M059J (cell line): ENCODE data around the gene EMC10. TPM values are rescaled to one million over a fixed set of nuclear protein-coding genes. Genes with fewer than 3 reads are reported as not detected.
A peak's percentile ranks its signal among the peaks of the same experiment; 100 is the strongest.

Experiments
- DNase-seq: peaks from one replicate; pipeline ENCODE4 v3.0.0-alpha.2; 2012; ENCODE audit warnings: low read depth
- total RNA-seq: library from RNA; depleted of rRNA; stranded (reverse); fragments of >200 nt; shearing (Covaris generic); gene quantifications from 2 replicates; pipeline ENCODE4 v1.2.3, GENCODE V29; 2014

The EMC10 gene
- total RNA-seq, 1 experiment from 2014 or later, result 68.1 TPM

DNA sequence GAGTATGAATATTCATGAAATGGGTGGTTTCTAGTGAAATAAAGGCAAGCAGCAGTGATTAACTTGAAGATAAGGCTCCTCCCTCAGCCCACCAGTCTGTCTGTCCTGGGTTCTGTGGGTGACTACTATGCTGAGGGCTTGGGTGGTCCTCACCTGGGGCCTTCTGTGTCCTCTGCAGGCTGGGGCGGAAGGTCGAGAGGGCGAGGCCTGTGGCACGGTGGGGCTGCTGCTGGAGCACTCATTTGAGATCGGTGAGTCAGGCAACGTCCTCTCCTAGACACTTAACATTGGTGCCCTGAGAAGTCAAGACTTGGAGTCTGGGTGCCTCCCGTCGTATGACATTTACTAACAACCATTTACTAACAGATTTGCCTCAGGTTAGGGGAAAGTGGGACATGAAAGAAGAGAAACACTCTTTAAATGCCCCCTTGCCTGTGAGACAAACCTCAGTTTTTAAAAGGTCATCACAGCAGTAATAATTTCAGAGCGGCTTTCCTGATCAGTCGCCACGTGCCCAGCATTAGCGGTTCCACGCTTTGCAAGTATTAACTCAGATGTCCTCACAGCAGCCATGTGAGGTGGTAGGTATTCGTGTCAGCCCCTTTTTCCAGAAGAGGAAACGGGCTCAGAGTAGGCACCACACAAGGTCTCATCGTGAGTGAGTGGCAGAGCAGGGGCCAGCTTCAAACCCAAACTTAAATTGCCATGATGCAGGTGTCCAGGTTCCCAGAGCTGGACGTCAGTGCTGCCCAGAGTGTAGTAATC lies 1.6 kb downstream of the EMC10 start:
- DNase-seq, result no peak

DNA sequence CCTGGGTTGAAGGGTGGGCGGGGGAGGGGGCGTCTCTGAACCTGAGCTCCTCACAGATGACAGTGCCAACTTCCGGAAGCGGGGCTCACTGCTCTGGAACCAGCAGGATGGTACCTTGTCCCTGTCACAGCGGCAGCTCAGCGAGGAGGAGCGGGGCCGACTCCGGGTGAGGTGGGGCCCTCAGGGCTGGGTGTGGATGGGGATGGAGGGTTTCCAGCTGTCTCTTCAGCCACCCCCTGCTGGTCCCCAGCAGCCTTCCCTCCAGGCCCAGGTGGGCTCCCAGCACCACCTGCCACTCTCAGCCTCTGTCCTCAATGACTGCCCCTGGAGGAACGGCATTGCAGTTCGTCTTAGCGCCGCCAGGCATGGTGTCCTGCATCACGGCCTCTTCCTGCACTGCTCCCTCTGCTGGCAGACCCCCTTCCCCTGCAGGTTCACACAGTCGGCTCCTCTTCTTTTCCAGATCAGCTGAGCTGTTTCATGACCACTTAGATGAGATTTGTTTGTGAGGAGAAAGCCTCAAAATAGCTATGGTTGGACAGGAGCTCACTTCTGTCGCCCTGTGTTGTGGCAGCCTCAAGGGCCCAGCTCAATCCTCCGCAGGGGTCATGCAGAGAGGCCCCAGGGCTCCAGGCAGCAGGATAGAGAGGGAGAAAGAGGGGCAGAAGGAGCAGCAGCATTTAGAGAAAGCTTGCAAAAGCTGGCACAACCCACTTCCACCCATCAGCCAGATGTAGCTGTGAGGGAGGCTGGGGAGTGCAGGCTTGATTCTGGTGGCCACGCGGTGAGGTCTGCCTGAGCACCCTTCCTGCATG lies 2.8 kb downstream of the EMC10 start:
- DNase-seq, result peak; percentile 31

DNA sequence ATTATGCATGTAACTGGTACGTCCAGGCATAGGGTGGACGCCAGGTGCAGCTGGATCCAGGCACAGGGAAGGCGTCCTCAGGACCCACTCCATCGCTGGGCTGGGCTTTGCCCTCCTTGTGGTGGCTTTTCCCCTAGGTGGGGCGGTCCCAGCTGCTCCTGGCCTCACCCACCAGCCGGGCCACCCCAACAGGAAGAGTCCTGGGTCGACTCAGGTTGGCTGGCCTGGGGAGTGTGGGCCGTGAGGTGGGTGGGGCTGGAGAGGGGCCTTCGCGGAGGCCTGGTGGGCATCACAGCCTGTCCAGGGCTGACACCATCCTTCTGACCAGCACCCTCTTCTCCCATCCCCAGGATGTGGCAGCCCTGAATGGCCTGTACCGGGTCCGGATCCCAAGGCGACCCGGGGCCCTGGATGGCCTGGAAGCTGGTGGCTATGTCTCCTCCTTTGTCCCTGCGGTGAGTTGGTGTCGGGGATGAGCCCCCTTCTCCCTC lies 3.5 kb downstream of the EMC10 start:
- DNase-seq, result no peak

DNA sequence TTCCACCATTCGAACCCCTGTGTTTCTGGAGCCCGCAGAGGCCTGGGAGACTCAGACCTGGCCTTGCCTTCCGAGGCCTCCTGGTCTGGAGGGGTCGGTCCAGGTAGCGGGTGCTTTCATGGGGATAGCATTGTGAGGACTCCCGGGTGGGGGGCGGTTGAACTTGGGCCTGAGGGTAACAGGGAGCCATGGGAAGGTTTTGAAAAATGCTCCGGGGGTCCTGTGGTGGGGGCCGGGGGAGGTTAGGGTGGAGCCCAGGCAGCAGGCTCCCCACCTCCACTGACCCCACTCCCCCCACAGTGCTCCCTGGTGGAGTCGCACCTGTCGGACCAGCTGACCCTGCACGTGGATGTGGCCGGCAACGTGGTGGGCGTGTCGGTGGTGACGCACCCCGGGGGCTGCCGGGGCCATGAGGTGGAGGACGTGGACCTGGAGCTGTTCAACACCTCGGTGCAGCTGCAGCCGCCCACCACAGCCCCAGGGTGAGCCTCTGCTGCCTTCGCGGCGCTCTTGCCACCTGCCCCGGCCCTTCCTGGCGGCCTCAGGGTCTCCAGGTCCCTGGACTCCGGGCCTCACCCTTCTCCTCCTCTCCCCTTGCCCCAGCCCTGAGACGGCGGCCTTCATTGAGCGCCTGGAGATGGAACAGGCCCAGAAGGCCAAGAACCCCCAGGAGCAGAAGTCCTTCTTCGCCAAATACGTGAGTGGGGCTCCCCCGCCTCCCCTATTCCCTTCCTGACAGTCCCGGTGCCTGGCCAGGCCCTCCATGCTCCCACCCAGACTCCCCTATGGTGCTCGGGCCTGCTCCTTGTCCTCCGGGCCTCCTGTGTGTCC lies 4.2 kb downstream of the EMC10 start:
- DNase-seq, result no peak

DNA sequence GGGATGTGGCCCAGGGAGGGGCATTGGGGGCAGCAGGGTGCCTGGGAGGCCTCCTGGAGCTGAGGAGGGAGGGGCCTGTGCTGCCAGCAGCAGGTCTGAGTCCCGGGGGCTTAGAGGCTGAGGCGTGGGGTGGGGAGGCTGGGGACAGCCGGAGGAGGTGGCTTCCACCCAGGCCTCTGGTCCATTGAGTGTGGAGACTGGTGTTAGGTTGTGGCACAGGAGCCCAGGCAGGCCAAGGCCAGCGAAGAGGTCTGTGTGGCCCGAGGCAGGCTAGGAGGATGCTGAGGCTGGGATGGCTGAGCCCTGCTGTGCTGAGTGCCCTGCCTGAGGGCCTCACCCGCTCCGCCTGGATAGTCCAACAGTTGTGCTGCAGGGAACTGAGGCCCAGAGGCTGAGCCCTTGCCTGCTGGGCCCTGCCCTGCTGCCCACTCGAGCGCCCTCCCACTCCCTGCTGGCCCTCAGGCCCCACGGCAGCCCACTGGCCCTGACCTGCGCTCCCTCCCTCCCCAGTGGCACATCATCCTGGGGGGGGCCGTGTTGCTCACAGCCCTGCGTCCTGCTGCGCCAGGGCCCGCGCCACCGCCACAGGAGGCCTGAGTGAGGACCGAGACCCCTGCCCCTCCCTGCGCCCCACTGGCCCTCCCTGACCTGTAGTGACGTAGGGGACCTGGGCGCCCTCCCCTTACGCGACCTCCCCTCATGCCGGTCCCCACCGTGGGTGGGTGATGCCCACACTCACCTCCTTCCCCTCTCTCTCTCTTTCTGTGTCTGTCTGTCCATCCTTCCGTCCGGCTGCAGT lies 5.2 kb downstream of the EMC10 start:
- no peak for DNase-seq

DNA sequence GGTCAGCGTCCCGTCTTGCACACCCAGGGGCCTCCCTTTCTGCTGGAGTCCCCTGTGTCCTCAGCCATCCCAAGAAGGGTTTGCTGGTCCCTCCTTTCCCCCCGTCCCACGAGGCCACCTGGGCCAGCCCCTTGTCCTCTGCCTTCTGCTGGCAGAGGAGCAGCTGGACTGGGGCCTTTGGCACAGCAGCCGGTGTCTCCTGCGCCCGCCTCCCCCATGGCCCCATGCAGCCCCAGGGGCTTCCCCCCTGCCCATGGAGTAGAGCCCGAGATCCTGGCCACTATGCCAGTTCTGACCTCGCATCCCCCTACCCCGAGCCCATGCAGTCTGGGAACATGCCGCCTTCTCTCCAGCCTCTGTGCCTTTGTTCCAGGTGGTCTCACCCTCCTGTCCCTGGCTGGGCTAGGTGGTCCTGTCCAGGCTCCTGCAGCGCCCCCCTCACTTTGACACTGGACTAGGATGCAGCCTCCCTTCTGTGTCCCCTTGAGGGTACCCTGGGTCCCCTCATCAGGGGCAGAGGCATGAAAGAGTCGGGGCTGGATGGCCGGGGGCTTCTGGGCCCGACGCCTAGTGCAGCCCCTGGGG lies 6.1 kb downstream of the EMC10 start:
- no peak for DNase-seq

DNA sequence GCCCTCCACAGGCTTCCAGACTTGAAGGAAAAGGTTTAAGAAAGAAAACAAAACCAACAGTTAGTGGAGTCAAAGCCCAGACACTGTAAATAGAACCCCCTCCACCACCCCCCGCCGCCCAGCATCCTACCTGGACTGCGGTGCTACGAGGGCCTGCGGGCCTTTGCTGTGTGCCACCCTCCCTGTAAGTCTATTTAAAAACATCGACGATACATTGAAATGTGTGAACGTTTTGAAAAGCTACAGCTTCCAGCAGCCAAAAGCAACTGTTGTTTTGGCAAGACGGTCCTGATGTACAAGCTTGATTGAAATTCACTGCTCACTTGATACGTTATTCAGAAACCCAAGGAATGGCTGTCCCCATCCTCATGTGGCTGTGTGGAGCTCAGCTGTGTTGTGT lies 6.6 kb downstream of the EMC10 start:
- no peak for DNase-seq

DNA sequence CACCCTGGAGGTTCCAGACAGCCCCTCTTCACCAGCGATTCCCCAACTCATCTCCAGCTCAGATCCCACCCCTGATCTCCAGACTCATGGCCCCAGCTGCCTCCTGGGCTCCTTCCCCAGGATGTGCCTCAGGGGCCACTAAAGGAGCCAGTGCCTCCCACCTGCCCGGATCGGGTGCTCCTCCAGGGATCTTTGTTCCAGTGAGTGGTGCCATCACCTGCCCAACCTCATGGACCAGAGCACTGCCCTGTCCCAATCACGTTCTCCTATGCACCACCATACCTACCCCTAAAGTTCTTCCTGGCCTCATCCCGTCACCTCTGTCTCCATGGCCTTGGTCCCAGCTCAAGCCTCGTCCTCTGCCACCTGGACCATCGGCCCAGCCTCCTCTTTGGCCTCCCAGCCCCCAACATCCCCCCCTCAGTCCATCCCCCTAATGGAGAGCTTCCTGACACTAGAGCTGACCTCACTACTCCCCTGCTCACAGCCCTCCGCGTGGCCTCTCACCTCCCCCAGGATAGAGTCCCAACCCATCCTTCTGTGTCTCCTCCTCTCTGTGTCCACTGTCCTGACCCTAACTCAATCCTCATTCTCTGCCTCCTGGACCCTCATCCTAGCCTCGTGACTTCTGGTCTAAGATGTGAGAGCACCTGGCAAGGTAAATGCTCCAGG lies 9.1 kb downstream of the EMC10 start:
- DNase-seq, result no peak

DNA sequence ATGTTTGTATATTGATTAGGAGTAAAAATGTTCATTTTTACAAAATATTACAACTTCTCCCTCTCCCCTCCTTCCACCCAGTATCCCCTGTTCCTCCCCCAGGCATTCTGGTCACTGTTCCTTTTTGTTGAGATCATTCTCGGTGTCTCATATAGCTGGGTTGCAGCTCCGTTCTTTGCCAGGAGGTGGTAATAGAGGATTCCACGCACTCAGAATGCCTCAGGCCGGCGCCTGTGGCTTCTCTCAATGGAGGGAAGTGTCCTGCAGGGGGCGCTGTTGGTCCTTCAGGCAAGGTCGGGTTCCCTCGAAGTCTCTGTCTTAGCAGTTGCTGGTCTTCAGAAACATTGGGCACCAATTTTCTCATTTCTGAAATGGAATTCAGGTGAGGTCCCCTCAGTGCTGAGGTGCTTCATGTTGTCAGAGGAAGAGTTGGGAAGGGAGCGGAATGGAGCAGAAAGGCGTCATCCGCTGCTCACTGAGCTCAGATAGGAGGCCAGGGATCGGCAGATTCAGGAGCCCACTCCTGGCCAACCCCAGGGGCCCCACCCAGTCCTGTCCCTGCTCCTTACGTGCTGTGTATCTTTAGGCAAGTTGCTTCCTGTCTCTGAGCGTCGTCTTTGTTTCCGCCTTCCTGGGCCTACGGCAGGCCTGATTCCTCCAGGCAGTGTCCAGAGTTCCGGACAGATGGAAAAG lies 10.7 kb downstream of the EMC10 start:
- peak; percentile 25 for DNase-seq

DNA sequence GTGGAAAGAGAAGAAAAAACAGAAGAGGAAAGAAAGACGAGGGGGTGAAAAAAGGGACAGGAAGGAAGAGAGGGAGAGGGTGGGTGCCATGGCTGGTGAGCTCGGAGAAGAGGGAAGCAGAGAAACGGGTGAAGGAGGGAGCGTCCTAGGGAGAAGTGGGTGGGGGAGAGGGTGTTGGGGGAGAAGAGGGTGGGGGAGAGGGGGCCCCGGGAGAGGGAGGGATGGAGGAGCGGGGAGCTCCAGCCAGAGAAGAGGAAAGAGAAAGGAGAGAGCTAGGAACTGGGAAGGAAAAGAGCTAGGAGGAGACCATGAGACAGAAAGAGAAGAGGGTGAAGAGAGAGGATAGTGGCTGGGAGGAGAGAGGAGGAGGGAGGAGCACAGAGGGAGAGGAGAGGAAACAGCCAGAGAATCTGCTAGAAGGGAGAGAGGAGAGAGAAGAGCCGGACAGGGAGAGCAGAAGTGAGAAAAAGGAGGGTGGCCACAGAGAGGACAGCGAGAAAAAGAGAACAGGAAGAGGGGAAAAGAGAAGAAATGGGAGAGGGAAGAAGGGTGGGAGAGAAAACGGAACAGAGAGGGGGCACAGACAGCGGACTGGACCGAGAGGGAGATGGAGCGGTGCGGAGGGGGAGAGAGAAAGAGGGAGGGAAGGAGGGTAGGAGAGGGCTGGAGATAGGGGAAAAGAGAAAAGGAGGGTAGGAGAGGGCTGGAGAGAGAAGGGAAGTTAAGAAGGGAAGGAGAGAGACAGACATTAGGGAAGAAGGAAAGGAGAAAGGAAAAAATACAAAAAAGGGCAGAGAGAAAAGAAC lies 12.3 kb downstream of the EMC10 start:
- no peak for DNase-seq

DNA sequence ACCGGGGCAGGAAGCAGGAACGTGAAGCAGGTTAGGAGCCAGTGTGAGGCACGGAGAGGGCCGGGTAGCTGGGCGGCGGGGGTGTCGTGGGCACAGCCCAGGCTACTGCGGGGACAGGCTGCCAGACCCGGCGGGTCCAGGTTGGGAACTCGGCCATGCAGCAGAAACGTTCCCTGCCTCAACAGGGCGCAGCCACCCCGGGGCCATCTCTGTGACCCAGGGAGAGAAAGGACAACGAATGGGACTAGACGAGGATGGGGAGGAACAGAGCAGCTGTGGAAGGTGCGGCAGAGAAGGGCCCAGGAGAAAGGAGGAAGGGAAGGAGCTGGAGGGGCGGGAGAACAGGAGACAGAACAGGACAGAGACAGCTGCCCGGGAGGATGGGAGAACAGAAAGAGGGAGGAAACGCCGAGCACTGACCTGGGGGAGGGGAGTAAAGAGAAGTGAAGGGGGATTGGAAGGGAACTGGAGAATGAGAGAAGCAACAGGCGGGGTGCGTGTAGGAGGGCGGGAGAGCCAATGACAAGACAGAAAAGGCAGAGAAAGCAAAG lies 13.2 kb downstream of the EMC10 start:
- no peak for DNase-seq

DNA sequence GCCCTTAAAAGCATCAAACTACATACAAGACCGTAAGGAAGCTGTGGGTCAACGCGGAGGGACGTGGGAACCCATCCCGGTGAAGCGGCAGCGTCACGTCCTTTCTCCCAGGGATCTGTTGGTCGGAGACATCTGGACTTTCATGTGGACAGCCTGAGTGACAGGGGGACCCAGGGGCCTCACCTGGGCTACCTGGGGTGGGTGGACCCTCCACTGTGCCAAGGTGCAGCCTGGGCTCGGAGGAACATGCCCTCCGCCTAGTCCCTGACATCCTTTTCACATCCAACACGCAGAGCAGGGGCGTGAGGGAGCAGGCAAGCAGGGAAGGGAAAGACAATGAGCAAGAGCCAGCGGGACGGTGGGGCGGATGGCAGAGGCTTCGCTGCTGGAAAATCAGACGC lies 14.1 kb downstream of the EMC10 start:
- DNase-seq, result no peak

DNA sequence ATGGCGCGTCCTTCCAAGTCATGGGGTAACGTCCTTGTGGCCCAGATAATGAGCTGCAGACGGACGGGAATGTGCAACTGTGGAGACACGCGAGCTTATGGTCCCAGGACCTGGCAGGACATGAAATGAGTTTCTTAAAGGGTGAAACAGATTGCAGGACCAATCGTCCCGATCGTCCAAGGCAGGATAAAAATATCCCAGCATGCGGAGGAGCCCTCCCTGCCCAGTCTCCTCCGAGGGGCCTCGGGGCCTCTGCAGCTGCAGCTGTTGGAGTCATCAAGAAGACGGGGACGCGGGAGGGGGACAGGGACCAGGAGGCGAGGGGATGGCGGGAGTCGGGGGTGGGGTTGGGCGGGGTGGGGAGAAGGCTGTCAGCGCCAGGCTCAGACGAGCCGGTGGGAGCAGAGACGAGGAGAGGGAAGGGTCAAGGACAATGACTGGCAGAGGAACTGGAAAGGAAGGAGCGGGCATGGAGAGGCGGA lies 14.7 kb downstream of the EMC10 start:
- DNase-seq, result no peak

DNA sequence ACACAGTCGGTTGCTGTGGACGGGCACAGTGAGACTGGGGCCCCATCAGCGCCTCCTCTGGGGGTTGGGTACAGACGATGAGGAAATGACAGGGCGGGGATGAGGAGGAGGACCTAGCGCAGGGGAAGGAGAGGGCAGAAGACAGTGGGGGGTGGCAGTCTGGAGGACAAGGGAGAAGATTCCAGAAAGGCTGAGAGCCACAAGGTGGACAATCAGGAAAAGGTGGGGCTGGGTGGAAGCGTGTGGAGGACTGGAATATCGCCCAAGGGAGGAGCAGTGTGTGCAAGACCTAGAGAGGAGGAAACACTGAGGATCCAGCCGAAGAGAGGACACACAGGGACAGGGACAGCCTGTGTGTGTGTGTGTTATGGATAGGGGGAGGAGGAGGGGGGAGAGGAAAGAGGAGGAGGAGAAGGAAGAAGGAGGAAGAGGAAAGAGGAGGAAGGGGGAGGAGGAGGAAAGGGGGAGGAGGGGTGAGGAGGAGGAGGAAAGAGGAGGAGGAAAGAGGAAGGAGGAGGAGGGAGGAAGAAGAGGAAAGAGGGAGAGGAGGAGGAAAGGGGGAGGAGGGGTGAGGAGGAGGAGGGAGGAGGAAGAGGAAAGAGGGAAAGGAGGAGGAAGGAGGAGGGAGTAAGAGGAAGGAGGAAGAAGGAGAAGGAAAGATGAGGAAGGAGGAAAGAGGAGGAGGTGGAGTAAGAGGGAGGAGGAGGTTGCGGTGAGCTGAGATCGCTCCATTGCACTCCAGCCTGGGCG lies 16.2 kb downstream of the EMC10 start:
- DNase-seq, result no peak

DNA sequence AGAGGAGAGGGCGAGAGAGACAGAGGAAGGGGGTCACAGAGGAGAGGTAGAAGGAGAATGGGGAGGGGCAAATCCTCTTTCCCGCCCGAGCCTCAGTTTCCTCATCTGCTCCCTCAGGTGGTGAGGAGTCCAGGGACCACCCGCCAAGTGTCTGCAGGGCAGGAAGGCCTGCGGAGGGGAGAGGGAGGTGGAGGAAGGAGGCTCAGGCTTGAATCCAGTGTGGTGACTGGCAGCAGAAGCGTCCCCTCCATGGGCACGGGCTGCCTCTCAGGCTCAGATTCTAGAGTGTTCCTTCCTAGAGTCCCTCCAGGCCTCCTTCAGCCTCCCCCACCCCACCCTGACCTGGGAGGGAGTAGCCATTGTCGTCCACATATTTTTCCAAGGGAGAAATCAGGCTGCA lies 16.9 kb downstream of the EMC10 start:
- DNase-seq, result no peak

DNA sequence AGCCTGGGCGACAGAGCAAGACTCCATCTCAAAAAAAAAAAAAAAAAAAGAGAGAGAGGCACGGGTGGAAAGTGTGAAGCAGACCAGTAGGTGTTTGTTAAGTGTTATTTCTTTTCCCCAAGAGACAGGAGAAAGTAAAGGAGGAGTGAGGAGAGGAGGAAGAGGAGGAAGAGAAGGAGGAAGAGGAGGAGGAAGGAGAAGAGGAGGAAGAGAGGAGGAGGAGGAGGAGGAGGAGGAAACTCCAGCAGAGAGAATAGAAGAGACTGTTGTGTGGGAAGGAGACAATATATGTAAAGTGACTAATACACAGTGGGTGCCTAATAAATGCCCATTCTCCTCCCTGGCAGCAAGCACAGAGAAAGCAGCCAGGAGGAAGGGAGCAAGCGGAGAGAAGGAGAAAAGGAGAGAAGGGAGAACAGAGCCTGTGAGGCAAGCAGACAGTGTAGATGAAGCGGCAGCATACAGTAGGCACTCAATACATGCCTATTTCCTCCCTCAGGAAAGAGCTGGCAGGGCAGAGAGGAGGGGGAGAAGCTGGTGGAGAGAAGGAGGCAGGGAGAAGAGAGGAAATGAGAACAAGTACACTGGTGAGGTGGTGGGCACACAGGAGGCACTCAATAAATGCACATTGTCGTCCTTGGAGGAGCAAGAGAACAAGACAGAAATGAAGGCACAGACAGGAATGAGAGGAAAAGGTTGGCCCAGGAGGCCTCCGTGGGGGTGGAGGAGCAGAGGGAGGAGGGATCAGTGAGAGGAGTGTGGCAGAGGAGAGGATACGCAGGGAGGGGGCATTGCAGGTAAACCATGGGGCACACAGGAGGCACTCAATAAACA lies 18.1 kb downstream of the EMC10 start:
- DNase-seq, result no peak

DNA sequence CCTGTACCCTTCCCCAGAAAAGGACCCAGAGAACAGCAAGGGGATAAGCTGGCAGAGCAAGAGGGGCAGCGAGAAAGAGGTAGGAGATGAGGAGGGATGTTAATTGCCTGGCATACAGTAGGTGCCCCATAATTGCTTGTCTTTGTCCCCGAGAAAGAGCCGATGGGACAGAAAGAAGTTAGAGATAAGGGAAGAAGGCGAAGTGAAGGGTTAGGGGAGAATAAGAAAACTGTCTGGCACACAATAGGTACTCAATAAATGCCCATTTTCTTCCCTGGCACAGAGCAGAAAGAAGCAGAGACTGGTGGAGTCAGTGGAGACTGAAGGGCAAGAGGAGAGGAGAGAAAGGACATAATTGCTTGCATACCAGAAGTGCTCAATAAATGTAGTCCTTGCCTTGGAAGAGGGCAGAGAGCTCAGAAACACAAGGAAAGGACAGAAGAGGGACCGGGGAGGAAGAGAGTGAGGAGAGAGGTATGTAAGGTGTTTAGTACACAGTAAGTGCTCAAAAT lies 18.8 kb downstream of the EMC10 start:
- DNase-seq, result no peak
